NT2/D1 (cell line): ENCODE results near the gene RUNX1.

Experiments used
- DNase-seq: peaks from one replicate; pipeline ENCODE4 v3.0.0-alpha.2; 2011; ENCODE audit warnings: low read depth, low spot score
- H3K27me3 ChIP-seq: 2 replicates; pipeline ENCODE4 v1.6.0; 2011; ENCODE audit warnings: mild to moderate bottlenecking; ENCODE audit not compliant: insufficient read length, insufficient read depth
- H3K36me3 ChIP-seq: 2 replicates; pipeline ENCODE4 v1.6.1; 2011; ENCODE audit warnings: mild to moderate bottlenecking, low read length, mixed read lengths; ENCODE audit not compliant: insufficient read depth, insufficient read length
- H3K4me1 ChIP-seq: 2 replicates; pipeline ENCODE4 v1.5.1; 2011; ENCODE audit not compliant: insufficient read depth, insufficient read length
- H3K4me3 ChIP-seq: 2 replicates; pipeline ENCODE4 v1.5.1; 2011; ENCODE audit warnings: low read depth; ENCODE audit not compliant: insufficient read length
- H3K9ac ChIP-seq: 2 replicates; pipeline ENCODE4 v1.6.0; 2011; ENCODE audit warnings: low read depth; ENCODE audit not compliant: insufficient read length
- H3K9me3 ChIP-seq: 2 replicates; pipeline ENCODE4 v1.5.1; 2011; ENCODE audit warnings: mild to moderate bottlenecking, low read length; ENCODE audit not compliant: insufficient read depth
- SUZ12 ChIP-seq: IDR thresholded peaks from 2 replicates; pipeline ENCODE4 v1.6.1; 2011; ENCODE audit not compliant: insufficient read length, insufficient read depth; ENCODE audit errors: extremely low read depth
- YY1 ChIP-seq: IDR thresholded peaks from 2 replicates; pipeline ENCODE4 v1.6.1; 2011; ENCODE audit not compliant: insufficient read length, insufficient read depth
- ZNF274 ChIP-seq: IDR thresholded peaks from 2 replicates; pipeline ENCODE4 v1.6.1; 2011; ENCODE audit warnings: mild to moderate bottlenecking, low read depth, low read length

RUNX1 gene

GRCh38 chr21:34881839-34882371 is 167.2 kb downstream of the RUNX1 start:
- peaks cover 33% of the 10 kb centered on the region for H3K27me3 ChIP-seq
- H3K4me1 ChIP-seq = no peaks in the 10 kb centered on the region
- no peak overlapping the region for H3K4me3 ChIP-seq
- no peak overlapping the region for H3K9ac ChIP-seq
- TF ChIP-seq ZNF274 (no peak), SUZ12 (no peak), YY1 (no peak)
- H3K9me3 ChIP-seq = no peaks in the 10 kb centered on the region
- H3K36me3 ChIP-seq = peaks cover 45% of the 10 kb centered on the region
- no peak for DNase-seq

DNA sequence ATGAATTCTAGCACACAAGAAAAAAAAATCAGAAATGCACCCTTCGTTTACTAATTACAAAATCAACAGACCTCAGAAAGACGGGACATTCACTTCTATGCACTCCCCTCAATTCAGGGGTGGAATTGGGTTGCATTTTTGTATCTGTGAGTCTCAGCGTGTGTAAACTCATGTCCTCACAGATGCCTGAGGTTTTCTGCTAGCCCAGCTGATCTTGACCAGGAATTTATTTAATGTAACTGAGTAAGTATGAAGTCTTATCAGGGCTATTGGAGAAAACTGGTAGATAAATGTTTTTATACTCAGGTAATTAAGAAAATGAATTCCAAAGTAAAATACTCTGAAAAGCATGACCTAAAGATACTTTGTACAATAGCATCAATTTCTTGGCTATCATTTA is 167.7 kb downstream of the RUNX1 start:
- no peak overlapping the region for H3K9ac ChIP-seq
- H3K9me3 ChIP-seq = no peaks in the 10 kb centered on the region
- TF ChIP-seq SUZ12 = no peak
- TF ChIP-seq ZNF274 = no peak
- TF ChIP-seq YY1 = no peak
- peaks cover 28% of the 10 kb centered on the region for H3K27me3 ChIP-seq
- H3K4me3 ChIP-seq = no peak overlapping the region
- no peaks in the 10 kb centered on the region for H3K4me1 ChIP-seq
- H3K36me3 ChIP-seq = peaks cover 46% of the 10 kb centered on the region
- DNase-seq = no peak

DNA sequence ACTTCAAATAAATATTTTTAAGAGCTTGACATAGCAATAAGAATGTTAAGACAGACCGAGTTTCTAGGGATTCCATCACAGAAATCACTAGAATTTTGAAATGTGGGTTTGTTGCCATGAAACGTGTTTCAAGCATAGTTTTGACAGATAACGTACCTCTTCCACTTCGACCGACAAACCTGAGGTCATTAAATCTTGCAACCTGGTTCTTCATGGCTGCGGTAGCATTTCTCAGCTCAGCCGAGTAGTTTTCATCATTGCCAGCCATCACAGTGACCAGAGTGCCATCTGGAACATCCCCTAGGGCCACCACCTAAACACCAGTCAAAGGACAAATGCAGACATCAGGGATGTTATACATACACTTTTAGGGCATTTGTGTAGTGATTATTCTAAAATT is 168.7 kb downstream of the RUNX1 start:
- H3K9ac ChIP-seq = no peak overlapping the region
- no peak for TF ChIP-seq SUZ12
- TF ChIP-seq ZNF274 = no peak
- no peak for TF ChIP-seq YY1
- H3K27me3 ChIP-seq = peaks cover 18% of the 10 kb centered on the region
- no peaks in the 10 kb centered on the region for H3K9me3 ChIP-seq
- H3K36me3 ChIP-seq = peaks cover 57% of the 10 kb centered on the region
- no peak overlapping the region for H3K4me3 ChIP-seq
- DNase-seq = no peak
- H3K4me1 ChIP-seq = no peaks in the 10 kb centered on the region

DNA sequence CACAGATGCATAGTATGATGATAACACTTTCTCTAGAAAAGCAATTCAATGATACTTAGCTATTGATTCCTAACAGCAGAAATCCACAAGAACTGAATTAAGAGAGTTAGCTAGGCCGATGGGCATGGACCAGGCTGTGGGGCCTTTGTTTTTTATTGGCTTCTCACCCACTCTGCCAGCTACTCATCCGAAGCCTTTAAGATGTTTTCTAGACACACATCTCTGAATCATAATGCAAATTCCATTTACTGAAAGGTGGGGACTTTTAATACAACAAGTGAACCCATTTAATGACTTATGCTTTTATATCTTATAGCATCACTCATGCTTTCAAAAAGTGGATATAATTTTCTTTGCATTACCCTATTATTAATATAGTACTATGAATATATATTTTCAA is 170.2 kb downstream of the RUNX1 start:
- peaks cover 68% of the 10 kb centered on the region for H3K36me3 ChIP-seq
- H3K9ac ChIP-seq = no peak overlapping the region
- no peak overlapping the region for H3K4me3 ChIP-seq
- H3K9me3 ChIP-seq = no peaks in the 10 kb centered on the region
- TF ChIP-seq SUZ12 (no peak), YY1 (no peak), ZNF274 (no peak)
- no peaks in the 10 kb centered on the region for H3K4me1 ChIP-seq
- peaks cover 4% of the 10 kb centered on the region for H3K27me3 ChIP-seq
- no peak for DNase-seq

DNA sequence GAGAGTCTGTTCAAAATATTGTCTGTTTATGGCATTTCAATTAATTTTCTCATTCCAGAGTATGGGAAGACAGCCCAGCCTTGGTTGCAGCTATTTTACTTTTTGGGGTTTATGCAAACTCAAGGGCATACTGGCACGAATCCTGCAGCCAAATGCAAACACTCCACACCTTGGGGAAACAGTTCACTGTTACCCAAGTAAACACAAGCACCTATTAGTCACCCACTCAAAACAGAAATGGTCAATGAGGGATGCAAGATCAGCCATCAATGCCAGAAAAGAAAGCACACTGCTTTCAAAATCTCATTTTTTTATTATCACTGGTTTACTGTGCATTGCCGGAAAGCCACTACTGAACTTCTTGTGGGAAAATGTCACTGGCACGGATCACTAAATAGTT is 170.6 kb downstream of the RUNX1 start:
- Histone ChIP-seq H3K4me1 (no peaks in the 10 kb centered on the region), H3K9ac (no peak overlapping the region), H3K4me3 (no peak overlapping the region), H3K27me3 (no peaks in the 10 kb centered on the region), H3K9me3 (no peaks in the 10 kb centered on the region), H3K36me3 (peaks cover 70% of the 10 kb centered on the region)
- TF ChIP-seq SUZ12 = no peak
- no peak for TF ChIP-seq YY1
- no peak for TF ChIP-seq ZNF274
- DNase-seq = no peak

- H3K4me1 ChIP-seq = no peaks in the 10 kb centered on the region
- no peaks in the 10 kb centered on the region for H3K27me3 ChIP-seq
- DNase-seq = no peak
- no peak overlapping the region for H3K9ac ChIP-seq
- H3K4me3 ChIP-seq = no peak overlapping the region
- no peak for TF ChIP-seq YY1
- TF ChIP-seq ZNF274 = no peak
- no peak for TF ChIP-seq SUZ12
- peaks cover 75% of the 10 kb centered on the region for H3K36me3 ChIP-seq
- no peaks in the 10 kb centered on the region for H3K9me3 ChIP-seq
Observed at GRCh38 chr21:34877485-34878128, 171.5 kb downstream of the RUNX1 start.

GRCh38 chr21:34875830-34876229 is 173.3 kb downstream of the RUNX1 start:
- no peak for TF ChIP-seq YY1
- no peak for TF ChIP-seq SUZ12
- no peak for TF ChIP-seq ZNF274
- H3K9me3 ChIP-seq = no peaks in the 10 kb centered on the region
- no peaks in the 10 kb centered on the region for H3K27me3 ChIP-seq
- no peak overlapping the region for H3K9ac ChIP-seq
- H3K4me3 ChIP-seq = no peak overlapping the region
- DNase-seq = no peak
- H3K36me3 ChIP-seq = peaks cover 81% of the 10 kb centered on the region
- H3K4me1 ChIP-seq = no peaks in the 10 kb centered on the region
